ENCODE data around the gene DOK5.

The DOK5 gene

GRCh38 chr20:54539521-54540046, 64.2 kb downstream of the DOK5 start:
- no peak overlapping the region for H3K4me3 ChIP-seq (ENCODE audit: low read length)
- DNase-seq (ENCODE audit: low read depth), result no peak
- no peak for TF ChIP-seq CTCF (IDR thresholded peaks at IDR 0.05; ENCODE audit: insufficient read depth, low read depth, low read length, missing control alignments)

- no peak for DNase-seq (ENCODE audit: low read depth)
- TF ChIP-seq CTCF (IDR thresholded peaks at IDR 0.05; ENCODE audit: insufficient read depth, low read depth, low read length, missing control alignments), result no peak
Measured at GRCh38 chr20:54543369-54543768, 68.0 kb downstream of the DOK5 start.

GRCh38 chr20:54545676-54546358, 70.4 kb downstream of the DOK5 start:
- DNase-seq (ENCODE audit: low read depth), result no peak
- no peak overlapping the region for H3K4me3 ChIP-seq (ENCODE audit: low read length)
- no peak for TF ChIP-seq CTCF (IDR thresholded peaks at IDR 0.05; ENCODE audit: insufficient read depth, low read depth, low read length, missing control alignments)

More at GRCh38 chr20:54543369-54543768, 68.0 kb downstream of the DOK5 start:
- H3K4me3 ChIP-seq (ENCODE audit: low read length), result no peak overlapping the region

GRCh38 chr20:54548849-54549248, 73.5 kb downstream of the DOK5 start:
- no peak for DNase-seq (ENCODE audit: low read depth)
- TF ChIP-seq CTCF (IDR thresholded peaks at IDR 0.05; ENCODE audit: insufficient read depth, low read depth, low read length, missing control alignments), result no peak

GRCh38 chr20:54549658-54550326, 74.4 kb downstream of the DOK5 start:
- no peak for TF ChIP-seq CTCF (IDR thresholded peaks at IDR 0.05; ENCODE audit: insufficient read depth, low read depth, low read length, missing control alignments)
- no peak overlapping the region for H3K4me3 ChIP-seq (ENCODE audit: low read length)
- no peak for DNase-seq (ENCODE audit: low read depth)

More at GRCh38 chr20:54548849-54549248, 73.5 kb downstream of the DOK5 start:
- H3K4me3 ChIP-seq (ENCODE audit: low read length), result no peak overlapping the region

GRCh38 chr20:54550776-54551396, 75.5 kb downstream of the DOK5 start:
- no peak for DNase-seq (ENCODE audit: low read depth)
- no peak overlapping the region for H3K4me3 ChIP-seq (ENCODE audit: low read length)
- no peak for TF ChIP-seq CTCF (IDR thresholded peaks at IDR 0.05; ENCODE audit: insufficient read depth, low read depth, low read length, missing control alignments)

Measured in epithelial cell of esophagus (primary cell).